GM10266 (cell line): ENCODE data around the gene TCF4.

ENCODE experiments used
- DNase-seq: peaks from one replicate; pipeline ENCODE4 v3.0.0; 2012; ENCODE audit errors: extremely low spot score
- TF ChIP-seq, protein P1 (sequence below): IDR thresholded peaks from 2 replicates; pipeline ENCODE4 v1.5.1; 2012; ENCODE audit warnings: mild to moderate bottlenecking, low read depth; ENCODE audit not compliant: control insufficient read depth, insufficient read depth; ENCODE audit errors: missing control alignments

Gene TCF4

GRCh38 chr18:55275039-55275901 lies 312.7 kb downstream of the TCF4 start:
- no peak for DNase-seq
- TF ChIP-seq, protein P1, sequence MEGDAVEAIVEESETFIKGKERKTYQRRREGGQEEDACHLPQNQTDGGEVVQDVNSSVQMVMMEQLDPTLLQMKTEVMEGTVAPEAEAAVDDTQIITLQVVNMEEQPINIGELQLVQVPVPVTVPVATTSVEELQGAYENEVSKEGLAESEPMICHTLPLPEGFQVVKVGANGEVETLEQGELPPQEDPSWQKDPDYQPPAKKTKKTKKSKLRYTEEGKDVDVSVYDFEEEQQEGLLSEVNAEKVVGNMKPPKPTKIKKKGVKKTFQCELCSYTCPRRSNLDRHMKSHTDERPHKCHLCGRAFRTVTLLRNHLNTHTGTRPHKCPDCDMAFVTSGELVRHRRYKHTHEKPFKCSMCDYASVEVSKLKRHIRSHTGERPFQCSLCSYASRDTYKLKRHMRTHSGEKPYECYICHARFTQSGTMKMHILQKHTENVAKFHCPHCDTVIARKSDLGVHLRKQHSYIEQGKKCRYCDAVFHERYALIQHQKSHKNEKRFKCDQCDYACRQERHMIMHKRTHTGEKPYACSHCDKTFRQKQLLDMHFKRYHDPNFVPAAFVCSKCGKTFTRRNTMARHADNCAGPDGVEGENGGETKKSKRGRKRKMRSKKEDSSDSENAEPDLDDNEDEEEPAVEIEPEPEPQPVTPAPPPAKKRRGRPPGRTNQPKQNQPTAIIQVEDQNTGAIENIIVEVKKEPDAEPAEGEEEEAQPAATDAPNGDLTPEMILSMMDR: no peak

DNA sequence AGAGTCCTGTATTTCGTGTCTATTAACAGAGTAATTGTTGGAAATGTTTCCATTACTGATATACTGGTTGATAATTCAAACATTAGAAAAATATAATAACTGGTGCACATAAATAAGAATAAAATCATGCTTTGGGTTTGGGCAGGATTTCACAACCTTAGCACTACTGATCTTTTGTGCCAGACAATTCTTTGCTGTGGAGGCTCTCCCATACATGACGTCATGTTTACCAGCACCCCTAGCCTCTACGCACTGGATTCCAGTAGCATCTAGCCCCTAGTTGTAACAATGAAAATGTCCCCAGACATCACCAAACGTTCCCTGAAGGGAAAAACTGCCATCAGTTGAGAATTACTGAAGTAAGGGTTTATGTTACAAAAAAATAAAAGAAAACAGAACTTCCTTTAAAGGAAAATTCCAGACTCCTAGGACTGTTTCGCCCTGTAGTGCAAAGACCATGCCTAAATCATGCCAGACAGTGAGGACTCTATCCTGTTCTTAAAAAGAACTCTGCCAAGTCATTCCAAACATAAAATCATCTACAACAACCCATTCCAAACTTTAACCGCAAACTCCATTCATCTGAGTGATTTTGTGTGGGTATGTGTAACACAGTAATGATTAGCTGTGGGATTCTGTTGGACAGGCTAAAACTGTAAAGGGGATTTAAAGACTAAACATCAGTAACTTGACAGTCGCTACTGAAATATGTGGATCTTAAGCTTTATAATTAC lies 315.3 kb downstream of the TCF4 start:
- TF ChIP-seq, protein P1: no peak
- DNase-seq: no peak

DNA sequence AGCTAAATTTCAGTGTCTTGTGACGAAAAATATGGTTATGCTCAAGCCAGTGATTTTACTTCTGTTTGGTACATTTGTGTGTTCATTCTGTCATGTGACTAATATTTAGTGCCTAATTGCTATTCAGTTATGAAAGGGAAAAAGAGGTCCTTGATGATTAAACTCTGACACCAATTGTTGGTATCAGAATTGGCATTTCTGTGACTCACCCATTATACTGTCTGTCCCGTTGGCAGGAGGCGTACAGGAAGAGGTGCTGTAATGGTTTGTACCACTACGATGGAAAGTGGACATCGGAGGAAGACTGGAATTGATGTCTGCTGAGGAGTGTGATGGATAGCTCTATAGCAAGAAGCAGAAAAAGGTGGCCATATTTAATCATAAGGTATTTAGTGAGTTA lies 318.4 kb downstream of the TCF4 start:
- TF ChIP-seq, protein P1: no peak
- DNase-seq: no peak

DNA sequence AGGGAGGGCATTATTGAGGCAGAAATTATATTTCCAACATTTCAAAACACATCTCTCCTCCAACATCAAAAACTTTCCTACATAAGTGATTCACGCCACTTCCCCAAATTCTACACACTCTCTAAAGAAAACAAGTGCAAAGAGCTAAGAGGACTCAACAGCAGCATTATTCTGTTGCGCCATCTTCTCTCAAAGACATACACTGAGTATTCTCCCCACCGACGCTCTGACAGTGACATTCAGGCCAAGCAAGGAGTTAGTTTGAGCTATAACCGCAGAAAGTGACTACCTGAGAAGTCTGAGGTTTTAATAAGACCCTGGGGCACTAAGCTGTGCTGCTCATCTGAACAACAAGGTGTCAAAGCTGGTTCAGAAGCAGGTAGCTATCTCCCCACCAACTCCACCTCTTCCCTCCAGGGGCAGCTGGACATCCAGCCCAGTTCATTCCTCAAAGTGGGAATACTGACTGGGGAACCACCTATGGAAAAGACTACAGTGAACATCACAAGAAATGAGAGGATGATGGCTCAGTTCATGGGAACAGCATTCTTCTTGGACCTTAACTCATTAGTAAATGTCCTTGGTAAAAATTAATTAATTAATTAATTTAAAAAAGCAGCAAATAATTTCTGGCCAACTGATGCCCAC lies 319.2 kb downstream of the TCF4 start:
- TF ChIP-seq, protein P1: no peak
- peak; percentile 20 for DNase-seq

- DNase-seq: peak; percentile 34
- TF ChIP-seq, protein P1: no peak
Observed at GRCh38 chr18:55268151-55268601, 319.8 kb downstream of the TCF4 start.

DNA sequence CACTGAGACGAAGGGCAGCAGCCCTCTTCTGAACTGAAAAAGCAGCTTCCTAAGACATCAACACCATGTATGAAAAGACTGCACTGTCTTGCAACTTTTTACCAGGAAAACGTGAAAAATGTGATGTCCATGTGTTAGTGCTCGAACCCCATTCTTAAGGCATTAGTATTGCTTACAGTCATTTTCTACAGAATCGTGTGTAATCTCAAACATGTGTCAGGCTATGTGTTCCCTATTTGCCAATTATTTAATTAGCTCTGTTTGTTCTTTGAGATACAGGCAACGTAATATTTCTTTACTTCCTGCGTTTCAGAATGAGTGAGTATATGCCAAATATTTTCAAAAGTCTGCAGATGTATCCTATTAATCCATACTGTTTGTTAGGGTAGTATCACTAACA lies 321.0 kb downstream of the TCF4 start:
- DNase-seq: no peak
- TF ChIP-seq, protein P1: no peak
